Activated CD8-positive, alpha-beta memory T cell treated with anti-CD3 and anti-CD28 coated beads, Interleukin-2, amount 50 U/mL, for 24 hours (primary cell): Measurements from ENCODE around the gene ZBTB40.

Experiments
- DNase-seq: peaks from one replicate; pipeline ENCODE4 v3.0.0-alpha.2; 2020; ENCODE audit errors: extremely low read depth

The ZBTB40 gene

GRCh38 chr1:22533244-22533895 lies 81.7 kb downstream of the ZBTB40 start:
- no peak for DNase-seq

DNA sequence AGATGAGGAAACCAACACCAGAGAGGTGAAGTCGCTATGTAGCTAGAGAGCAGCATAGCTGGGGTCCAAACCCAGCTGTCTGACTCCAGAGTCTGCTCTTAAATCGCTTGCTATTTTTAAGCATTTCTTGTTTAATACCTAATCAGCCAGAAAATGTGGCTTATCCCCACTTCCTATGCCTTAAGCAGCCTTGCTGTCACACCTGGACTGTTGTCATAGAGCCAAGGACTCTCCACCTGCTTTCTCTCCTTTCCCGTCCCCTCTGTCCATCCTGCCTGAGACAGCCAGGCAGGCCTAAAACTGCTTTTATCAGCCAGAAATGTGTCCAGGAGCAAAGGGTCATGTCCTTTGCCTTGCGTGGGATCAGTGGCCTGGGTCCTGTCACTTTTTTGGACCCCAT lies 83.3 kb downstream of the ZBTB40 start:
- DNase-seq, result no peak

GRCh38 chr1:22535399-22535798 lies 83.7 kb downstream of the ZBTB40 start:
- DNase-seq, result no peak

DNA sequence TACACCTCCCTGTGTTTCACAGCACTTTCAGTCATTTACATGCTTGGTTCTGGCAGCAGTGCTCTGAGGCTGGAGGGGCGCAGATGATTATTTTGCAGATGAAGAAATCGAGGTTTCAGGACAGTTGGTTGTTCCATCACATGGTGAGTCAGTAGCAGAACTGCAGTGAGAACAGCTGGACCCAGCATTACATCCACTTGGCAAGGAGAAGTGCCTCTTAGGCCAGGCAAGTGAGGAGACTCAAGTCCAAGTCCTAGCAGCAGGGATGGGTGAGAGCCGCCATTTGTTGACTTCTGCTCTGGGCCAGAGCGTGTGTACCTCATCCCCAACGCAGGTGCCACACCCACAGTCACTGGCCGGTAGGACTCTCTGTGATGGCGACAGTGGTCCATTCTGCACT lies 84.9 kb downstream of the ZBTB40 start:
- DNase-seq, result no peak

DNA sequence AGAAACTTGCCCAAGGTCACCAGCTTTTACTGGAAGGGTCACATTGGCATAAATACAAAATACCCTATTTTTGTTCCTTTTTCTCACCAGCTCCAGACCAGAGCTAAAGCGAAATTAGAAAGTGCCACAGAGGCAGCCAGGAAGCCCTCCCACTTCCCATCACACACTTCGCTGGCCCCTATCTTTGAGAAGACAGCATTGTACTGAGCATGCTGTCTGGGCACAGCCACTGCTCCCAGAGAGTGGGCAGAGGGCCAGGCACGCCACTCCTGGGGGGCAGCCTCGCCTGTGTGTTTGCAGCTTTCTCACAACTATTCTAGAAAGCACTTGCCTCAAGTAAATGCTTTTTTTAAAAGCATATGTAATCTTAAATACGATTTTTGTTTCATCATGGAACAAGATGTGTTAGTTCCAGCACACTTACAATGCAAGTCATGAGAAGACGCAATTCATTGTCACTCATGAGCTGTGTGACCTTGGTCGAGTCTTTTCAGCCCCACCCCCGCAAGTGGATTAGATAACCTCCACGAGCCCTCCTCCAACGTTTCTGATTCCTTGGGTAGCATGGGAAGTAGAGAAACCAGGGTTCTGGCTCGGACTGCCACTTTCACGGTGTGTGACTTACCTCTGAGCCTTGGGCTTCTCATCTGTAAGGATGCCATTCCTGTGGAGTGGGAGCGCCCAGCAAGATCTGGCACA lies 85.9 kb downstream of the ZBTB40 start:
- no peak for DNase-seq

DNA sequence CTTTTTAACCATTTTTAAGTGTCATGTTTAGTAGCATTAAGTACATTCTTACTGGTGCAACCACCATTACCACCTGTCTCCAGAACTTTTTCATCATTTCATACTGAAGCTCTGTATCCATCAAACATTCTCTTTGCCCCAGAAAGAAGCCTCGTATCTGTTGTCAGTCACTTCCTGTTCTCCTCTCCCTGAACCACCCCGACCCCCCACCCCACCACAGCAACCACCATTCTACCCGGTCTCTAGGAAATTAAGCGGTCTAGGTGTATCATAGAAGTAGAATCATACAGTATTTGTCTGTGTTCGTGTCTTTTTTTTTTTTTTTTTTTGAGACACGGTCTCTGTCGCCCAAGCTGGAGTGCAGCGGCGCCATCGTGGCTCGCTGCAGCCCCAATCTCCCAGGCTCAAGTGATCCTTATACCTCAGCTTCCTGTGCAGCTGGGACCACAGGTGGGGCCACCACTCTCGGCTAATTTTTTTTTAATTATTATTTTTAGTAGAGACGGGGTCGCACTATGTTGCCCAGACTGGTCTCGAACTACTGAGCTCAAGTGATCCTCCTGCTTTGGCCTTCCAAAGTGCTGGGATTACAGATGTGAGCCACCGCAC lies 88.0 kb downstream of the ZBTB40 start:
- no peak for DNase-seq

DNA sequence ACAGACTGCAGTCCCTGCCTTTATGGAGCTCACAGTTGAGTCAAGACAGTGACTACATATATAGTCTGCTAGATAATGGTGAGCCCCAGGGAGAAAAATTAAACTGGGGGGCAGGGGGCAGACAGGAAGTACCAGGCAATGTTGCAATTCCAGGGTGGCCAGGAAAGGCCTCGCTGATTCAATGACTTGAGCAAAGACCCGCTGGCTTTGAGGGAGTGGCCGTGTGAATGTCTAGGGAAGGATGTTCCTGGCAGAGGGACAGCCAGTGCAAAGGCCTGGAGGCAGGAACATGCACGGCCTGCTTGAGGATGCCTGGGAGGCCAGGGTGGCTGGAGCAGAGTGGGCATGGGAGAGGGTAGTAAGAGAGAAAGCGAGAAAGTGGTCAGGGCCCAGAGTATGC lies 88.7 kb downstream of the ZBTB40 start:
- DNase-seq, result no peak

GRCh38 chr1:22542886-22543285 lies 91.2 kb downstream of the ZBTB40 start:
- DNase-seq, result no peak

GRCh38 chr1:22543679-22544078 lies 92.0 kb downstream of the ZBTB40 start:
- DNase-seq, result no peak

GRCh38 chr1:22544606-22545005 lies 93.0 kb downstream of the ZBTB40 start:
- DNase-seq, result no peak

GRCh38 chr1:22545141-22545540 lies 93.5 kb downstream of the ZBTB40 start:
- no peak for DNase-seq

DNA sequence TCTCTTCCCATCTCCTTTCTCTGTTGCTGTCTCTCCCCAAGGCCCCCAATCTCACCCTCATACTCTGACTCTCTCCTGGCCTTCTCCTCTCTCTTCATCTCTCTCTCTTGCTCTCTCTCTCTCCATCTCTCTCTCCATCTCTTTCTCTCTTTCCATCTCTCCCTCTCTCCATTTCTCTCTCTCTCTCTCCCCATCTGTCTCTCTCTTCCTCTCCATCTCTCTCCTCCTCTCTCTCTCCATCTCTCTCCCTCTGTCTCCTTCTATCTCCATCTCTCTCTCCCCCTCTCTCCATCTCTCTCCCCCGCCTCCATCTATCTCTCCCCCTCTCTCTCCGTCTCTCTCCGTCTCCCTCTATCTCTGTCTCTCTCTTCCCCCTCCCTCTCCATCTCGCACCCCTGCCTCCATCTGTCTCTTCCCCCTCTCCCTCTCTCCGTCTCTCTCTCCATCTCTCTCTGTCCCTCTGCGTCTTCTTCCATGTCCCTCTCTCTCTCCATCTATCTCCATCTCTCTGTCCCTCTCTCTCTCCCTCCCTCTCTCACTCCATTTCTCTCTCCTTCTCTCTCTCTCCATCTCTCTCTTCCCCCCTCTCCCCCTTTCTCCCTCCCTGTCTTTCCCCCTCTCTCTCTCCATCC lies 95.7 kb downstream of the ZBTB40 start:
- DNase-seq, result no peak

DNA sequence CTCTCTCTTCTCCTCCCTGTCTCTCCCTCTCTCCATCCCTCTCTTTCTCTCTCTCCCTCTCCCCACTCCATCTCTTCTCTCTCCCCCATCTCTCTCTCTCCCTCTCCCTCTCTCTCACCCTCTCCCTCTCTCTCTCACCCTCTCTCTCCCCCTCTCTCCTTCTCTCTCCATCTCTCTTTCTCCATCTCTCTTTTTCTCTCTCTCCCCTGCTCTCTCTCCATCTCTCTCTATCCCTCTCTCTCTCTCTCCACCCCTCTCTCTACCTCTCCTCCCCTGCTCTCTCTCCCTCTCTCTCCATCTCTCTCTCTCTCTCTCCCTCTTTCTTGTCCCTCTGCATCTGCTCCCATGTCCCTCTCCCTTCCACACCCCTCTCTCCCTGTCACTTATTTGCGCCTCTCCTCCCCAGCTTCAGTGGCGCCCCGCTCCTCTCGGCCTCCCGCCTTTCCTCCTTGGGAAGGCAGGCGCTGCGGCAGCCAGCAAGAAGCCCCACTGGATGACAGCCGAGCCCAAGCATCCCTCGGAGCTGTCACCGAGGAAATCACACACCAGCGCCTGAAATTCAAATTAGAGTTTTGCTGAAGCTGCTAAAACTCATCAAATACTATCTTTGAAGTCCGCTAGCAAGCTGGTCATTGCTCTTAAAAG lies 96.3 kb downstream of the ZBTB40 start:
- no peak for DNase-seq

GRCh38 chr1:22550021-22550420 lies 98.4 kb downstream of the ZBTB40 start:
- DNase-seq, result no peak

DNA sequence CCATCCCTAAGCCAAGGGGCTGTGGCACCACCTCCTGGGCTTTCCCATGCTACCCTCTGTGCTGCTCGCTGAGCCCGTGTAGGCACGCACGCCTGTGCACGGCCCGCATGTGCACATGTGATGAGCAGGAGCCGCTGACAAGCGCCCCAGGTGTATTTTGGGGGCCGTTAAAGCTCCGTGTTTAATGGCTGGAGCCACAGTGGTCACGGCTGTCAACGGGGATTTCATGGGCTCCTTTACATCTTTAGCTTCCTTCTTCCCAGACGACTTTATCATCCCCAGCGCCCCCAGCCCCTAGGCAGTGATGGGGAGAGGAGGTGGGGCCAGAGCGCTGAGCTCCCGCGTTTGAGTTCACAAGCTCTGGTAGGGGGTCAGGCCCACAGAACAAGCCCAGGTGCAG lies 99.9 kb downstream of the ZBTB40 start:
- DNase-seq, result no peak

GRCh38 chr1:22552021-22552420 lies 100.4 kb downstream of the ZBTB40 start:
- no peak for DNase-seq

- DNase-seq, result no peak
Observed at GRCh38 chr1:22553104-22553880, 101.6 kb downstream of the ZBTB40 start.

GRCh38 chr1:22553991-22554522 lies 102.4 kb downstream of the ZBTB40 start:
- DNase-seq, result no peak

- DNase-seq, result no peak
Observed at GRCh38 chr1:22555371-22555656, 103.7 kb downstream of the ZBTB40 start.

DNA sequence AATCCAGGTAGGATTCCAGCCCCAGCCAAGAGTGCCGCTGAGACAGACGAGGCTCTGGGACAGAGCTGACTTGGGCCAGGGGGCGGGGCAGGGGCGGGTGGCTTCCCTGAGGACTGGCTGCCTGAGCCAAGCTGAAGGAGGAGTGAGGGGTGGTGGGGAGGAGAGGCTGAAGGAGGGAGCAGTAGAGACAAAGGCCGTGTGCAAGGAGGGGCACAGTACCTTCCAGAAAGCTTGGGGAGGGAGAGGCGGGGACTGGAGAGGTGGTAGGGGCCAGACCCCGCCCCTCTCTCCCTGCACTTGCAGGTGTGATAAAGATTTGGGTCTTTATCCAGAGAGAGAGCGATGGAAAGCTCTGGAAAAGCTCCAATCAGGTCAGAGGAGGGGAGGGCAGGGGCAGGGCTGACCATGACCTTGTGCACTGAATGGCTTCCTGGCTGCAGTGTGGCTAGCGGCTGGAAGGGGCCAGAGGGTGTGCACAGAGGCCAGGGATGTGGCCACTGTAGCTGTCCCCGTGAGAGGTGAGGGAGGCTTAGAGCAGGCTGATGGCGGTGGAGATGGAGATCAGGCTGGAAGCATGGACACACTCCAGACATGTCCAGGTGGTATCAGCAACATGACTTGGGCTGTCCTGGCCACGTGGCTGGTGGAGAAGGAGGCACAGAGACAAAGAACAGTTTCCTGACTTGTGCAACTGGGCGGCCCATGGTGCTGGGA lies 104.9 kb downstream of the ZBTB40 start:
- DNase-seq, result no peak
